HL-60 (cell line): ENCODE data around the gene PCNX4.

Experiments
- DNase-seq, 2 experiments: peaks; one replicate each; pipeline ENCODE4 v3.0.0-alpha.2; 2010 to 2020; ENCODE audit warnings: low read depth in 1 of 2, low spot score in 1 of 2
- H3K27ac ChIP-seq: fragments of 250-450 bp; sonication (Bioruptor Pico); replicated peaks from 2 replicates; pipeline ENCODE4 v1.5.1; 2020; ENCODE audit warnings: mild to moderate bottlenecking, moderate library complexity
- H3K27me3 ChIP-seq: fragments of 250-450 bp; sonication (Bioruptor Pico); 2 replicates; pipeline ENCODE4 v1.5.1; 2021; ENCODE audit warnings: mild to moderate bottlenecking, moderate library complexity; ENCODE audit not compliant: insufficient read depth, poor library complexity, severe bottlenecking
- H3K4me3 ChIP-seq: replicated peaks from 2 replicates; pipeline ENCODE4 v1.5.1; 2011; ENCODE audit warnings: mild to moderate bottlenecking, control low read depth, low read length; ENCODE audit not compliant: insufficient read depth
- CTCF ChIP-seq: IDR thresholded peaks from one replicate; pipeline ENCODE4 v1.5.1; 2011; ENCODE audit warnings: low read length, control low read depth, inconsistent platforms; ENCODE audit not compliant: insufficient read depth
- GABPA ChIP-seq: IDR thresholded peaks from 2 replicates; pipeline ENCODE4 v1.6.1; 2012; ENCODE audit warnings: low read depth
- POLR2AphosphoS5 ChIP-seq: IDR thresholded peaks from 2 replicates; pipeline ENCODE4 v1.6.1; 2012; ENCODE audit warnings: low read depth
- REST ChIP-seq: IDR thresholded peaks from 2 replicates; pipeline ENCODE4 v1.6.1; 2012; ENCODE audit warnings: low read depth; ENCODE audit not compliant: insufficient replicate concordance
- SPI1 ChIP-seq: IDR thresholded peaks from 2 replicates; pipeline ENCODE4 v1.6.1; 2012; ENCODE audit warnings: low read depth, mild to moderate bottlenecking, borderline replicate concordance

Gene PCNX4

GRCh38 chr14:60204104-60204842 is 112.5 kb downstream of the PCNX4 start:
- peak in 1 of 2 experiments; percentile 36 for DNase-seq
- Histone ChIP-seq H3K27me3 (no peaks in the 10 kb centered on the region), H3K4me3 (no peak overlapping the region), H3K27ac (peak overlapping the region; percentile 35)
- peak; percentile 46; the same call in 1 of the 2 replicates for TF ChIP-seq SPI1
- TF ChIP-seq POLR2AphosphoS5 = no peak

GRCh38 chr14:60204843-60205774 is 113.4 kb downstream of the PCNX4 start:
- no peaks in the 10 kb centered on the region for H3K27me3 ChIP-seq
- TF ChIP-seq CTCF (no peak), GABPA (no peak), POLR2AphosphoS5 (no peak)
- H3K4me3 ChIP-seq = no peak overlapping the region
- no peak for DNase-seq
- peak overlapping the region; percentile 35 for H3K27ac ChIP-seq

GRCh38 chr14:60206249-60206670 is 114.5 kb downstream of the PCNX4 start:
- H3K4me3 ChIP-seq = no peak overlapping the region
- TF ChIP-seq GABPA (no peak), POLR2AphosphoS5 (no peak), SPI1 (no peak), REST (no peak), CTCF (no peak)
- no peaks in the 10 kb centered on the region for H3K27me3 ChIP-seq
- H3K27ac ChIP-seq = no peak overlapping the region
- no peak for DNase-seq

- Histone ChIP-seq H3K27me3 (no peaks in the 10 kb centered on the region), H3K27ac (no peak overlapping the region), H3K4me3 (no peak overlapping the region)
- TF ChIP-seq REST (no peak), SPI1 (peak; percentile 9; the same call in 1 of the 2 replicates), CTCF (no peak)
- DNase-seq = peak; percentile 54 to 66
Measured at GRCh38 chr14:60206837-60207533, 115.3 kb downstream of the PCNX4 start.
